Panc1 (cell line): ENCODE measurements around the gene TMEM37.

Source experiments
- POLR2AphosphoS5 ChIP-seq: IDR thresholded peaks from 2 replicates; pipeline ENCODE4 v1.6.1; 2012; ENCODE audit warnings: mild to moderate bottlenecking, low read depth, low read length, moderate library complexity
- TF ChIP-seq, protein P1 (sequence below): fragments of 450-650 bp; IDR thresholded peaks from 2 replicates; pipeline ENCODE4 v1.5.1; 2017; ENCODE audit warnings: mild to moderate bottlenecking

DNA sequence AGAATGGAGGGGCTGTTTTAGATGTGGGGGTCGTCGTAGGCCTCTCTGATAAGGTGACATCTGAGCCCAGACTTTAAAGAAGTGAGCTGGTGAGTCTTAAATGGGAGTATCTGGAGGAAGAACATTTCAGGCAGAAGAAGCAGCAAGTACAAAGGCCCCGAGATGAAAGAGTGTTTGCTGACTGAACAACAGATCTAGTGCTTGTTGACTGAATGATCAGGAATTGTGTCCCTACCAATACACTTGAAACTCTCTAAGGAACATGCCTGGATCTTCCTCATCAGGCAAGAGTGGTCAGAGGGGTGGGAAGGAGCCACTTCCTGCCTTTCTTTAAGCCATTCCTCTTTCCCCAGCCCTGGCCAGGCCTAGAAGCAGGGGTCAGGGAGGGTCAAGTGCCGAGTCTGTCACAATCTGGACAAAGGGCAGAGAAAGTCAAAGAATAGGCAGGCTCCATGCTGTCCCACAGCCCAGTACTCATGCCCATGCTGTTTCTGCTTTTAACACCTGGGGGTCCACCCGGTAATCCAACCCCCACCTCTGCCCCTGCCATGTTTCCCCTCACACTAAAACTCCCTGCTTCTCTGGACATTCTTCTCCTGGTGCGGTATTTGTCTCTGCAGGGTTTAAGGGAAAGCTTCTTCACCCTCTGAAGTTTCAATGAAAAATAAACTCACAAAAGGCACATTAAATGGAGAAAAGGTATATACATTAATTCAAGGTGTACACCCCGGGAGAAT lies 3.0 kb upstream of the TMEM37 start:
- TF ChIP-seq POLR2AphosphoS5: no peak
- TF ChIP-seq, protein P1, sequence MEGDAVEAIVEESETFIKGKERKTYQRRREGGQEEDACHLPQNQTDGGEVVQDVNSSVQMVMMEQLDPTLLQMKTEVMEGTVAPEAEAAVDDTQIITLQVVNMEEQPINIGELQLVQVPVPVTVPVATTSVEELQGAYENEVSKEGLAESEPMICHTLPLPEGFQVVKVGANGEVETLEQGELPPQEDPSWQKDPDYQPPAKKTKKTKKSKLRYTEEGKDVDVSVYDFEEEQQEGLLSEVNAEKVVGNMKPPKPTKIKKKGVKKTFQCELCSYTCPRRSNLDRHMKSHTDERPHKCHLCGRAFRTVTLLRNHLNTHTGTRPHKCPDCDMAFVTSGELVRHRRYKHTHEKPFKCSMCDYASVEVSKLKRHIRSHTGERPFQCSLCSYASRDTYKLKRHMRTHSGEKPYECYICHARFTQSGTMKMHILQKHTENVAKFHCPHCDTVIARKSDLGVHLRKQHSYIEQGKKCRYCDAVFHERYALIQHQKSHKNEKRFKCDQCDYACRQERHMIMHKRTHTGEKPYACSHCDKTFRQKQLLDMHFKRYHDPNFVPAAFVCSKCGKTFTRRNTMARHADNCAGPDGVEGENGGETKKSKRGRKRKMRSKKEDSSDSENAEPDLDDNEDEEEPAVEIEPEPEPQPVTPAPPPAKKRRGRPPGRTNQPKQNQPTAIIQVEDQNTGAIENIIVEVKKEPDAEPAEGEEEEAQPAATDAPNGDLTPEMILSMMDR: no peak
